ENCODE measurements around the gene STUB1.

DNA sequence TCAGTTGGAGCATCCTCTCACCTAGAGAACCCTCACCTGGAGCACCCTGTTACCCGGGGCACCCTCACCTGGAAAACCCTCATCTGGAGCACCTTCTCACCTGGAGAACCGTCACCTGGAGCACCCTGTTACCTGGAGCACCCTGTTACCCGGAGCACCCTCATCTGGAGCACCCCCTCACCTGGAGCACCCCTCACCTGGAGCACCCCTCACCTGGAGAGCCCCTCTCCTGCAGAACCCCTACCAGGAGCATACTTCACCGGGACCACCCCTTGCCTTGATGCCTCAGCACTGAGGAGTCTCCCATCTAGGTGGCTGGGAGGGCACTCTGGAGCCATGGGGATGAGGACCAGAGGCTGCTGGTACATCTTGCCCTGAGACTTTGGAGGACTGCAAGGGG is 28.7 kb downstream of the STUB1 start:
- TF ChIP-seq, protein P1, sequence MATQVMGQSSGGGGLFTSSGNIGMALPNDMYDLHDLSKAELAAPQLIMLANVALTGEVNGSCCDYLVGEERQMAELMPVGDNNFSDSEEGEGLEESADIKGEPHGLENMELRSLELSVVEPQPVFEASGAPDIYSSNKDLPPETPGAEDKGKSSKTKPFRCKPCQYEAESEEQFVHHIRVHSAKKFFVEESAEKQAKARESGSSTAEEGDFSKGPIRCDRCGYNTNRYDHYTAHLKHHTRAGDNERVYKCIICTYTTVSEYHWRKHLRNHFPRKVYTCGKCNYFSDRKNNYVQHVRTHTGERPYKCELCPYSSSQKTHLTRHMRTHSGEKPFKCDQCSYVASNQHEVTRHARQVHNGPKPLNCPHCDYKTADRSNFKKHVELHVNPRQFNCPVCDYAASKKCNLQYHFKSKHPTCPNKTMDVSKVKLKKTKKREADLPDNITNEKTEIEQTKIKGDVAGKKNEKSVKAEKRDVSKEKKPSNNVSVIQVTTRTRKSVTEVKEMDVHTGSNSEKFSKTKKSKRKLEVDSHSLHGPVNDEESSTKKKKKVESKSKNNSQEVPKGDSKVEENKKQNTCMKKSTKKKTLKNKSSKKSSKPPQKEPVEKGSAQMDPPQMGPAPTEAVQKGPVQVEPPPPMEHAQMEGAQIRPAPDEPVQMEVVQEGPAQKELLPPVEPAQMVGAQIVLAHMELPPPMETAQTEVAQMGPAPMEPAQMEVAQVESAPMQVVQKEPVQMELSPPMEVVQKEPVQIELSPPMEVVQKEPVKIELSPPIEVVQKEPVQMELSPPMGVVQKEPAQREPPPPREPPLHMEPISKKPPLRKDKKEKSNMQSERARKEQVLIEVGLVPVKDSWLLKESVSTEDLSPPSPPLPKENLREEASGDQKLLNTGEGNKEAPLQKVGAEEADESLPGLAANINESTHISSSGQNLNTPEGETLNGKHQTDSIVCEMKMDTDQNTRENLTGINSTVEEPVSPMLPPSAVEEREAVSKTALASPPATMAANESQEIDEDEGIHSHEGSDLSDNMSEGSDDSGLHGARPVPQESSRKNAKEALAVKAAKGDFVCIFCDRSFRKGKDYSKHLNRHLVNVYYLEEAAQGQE (IDR thresholded peaks at IDR 0.05; ENCODE audit: insufficient read depth in 1 of 2, low read depth in 2 of 2, low read length in 2 of 2), result no peak
- TF ChIP-seq SIN3A (IDR thresholded peaks at IDR 0.05; ENCODE audit: borderline replicate concordance, insufficient read depth, low read length) (no peak), POLR2AphosphoS5 (IDR thresholded peaks at IDR 0.05; ENCODE audit: low read depth, low read length) (no peak), TAF1 (IDR thresholded peaks at IDR 0.05; ENCODE audit: borderline replicate concordance, insufficient read depth, low read length) (no peak), FOXP2 (optimal IDR thresholded peaks at IDR 0.05; ENCODE audit: borderline replicate concordance, extremely low read depth, extremely low read length, insufficient read depth) (no peak)
